NCI-H128 (cell line): Measurements from ENCODE around the gene MEP1B.

Experiments used
- DNase-seq: peaks from one replicate; lab custom pipeline; 2025; ENCODE audit not compliant: unreplicated experiment; lab: John Stamatoyannopoulos, UW

Gene MEP1B

DNA sequence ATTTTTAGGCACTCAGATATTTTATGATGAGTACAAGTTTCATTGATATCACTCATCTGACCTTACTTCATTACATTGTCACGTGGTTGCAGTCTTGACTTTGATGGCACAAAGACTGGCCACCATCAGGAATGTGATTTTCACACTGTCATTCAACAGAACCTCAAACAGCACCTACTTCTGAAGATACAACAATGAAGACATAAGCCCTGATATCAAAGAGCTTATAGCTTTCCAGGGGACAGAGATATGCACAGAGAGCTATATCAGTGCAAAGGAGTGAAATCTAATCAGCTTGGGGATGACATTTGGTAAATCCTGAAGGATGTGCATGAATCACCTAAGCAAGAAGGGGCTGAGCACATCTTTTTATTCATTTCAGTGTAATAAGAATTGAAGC, 72.3 kb downstream of the MEP1B start:
- DNase-seq, result no peak

DNA sequence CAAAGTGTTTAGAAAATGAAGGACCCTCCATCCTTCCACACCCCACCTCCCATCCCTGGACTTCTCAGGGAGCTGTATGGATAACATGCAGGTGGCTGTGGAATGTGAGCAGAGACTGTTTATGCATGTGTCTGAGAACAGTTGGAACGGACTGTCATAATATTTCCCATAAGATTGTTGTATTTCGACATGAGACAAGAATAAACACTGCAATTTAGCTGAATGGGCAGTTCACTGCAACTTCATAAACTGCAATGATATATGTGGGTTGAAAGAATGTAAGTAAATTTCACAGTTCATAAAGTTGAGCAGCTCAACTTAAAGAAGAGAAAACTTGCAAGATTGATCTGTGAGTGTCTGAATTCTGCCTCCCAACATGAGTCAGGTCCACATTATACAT, 74.6 kb downstream of the MEP1B start:
- DNase-seq, result no peak

DNA sequence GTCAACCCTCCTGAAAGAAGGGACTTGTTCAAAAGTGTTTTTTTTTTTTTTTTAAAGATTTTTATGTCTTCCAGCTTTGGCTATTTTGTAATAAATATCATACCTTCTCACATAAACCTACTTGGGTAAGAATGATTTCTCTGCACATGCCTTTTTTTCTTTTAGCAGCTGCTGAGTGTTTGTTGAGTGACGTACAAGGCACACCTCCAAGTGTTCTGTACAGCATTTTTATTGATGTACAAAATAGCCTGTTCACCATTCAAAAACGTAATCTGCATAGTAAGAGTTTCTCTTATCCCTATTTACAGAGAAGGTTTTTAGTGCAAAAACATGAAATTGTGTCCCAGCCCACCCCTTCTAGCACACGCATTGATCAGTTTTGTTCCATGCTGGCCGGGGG, 77.6 kb downstream of the MEP1B start:
- no peak for DNase-seq
